HG02623 (cell line): ENCODE results near the gene TNMD.

ENCODE experiments used
- ATAC-seq: cut with Tn5 transposase; IDR thresholded peaks from one replicate; pipeline ENCODE4 v1.9.1; 2021; ENCODE audit warnings: moderate library complexity; ENCODE audit not compliant: unreplicated experiment

Gene TNMD

DNA sequence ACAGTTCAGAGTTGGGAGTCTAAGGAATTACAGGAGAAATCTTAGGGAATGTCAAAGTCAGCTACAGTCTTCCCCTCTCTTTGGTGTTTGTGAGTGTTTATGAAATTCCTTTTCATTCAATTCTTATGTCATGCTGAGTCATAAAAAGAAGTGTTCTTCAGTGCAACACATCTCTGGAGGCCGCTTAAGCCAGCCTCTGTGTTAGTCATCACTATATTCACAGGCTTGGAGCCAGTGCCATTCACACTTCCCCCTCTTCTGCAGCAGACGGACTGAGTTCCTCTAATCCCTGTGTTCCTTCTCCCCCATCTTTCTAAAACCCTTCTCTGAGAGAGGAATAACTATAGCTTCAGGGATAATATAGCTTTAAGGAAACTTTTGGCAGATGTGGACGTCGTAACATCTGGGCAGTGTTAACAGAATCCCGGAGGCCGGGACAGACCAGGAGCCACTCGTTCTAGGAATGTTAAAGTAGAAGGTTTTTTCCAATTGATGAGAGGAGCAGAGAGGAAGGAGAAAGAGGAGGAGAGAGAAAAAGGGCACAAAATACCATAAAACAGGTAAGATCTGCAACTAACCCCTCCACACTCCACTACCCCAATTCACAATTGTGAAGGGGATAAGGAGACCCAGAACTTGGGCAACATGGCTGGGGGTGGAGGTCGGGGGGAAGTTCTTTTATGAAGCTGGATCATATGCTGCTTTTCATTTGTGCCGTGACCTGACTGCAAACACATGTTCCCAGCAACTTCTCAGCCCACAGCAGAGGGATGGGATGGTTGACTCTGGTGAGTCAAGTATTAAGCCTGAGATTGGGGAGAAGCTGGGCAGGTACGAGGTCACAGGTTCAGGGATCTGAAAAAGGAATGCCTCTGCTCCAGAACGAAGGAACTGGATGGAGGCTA is 59.5 kb downstream of the TNMD start, which contains the start of gene SRPX2:
Gene SRPX2 (plus strand): TSS at position 244 of the 905 bp plus-strand sequence. CDS start 2,124 bp downstream, outside the sequence.
- no peak for ATAC-seq

DNA sequence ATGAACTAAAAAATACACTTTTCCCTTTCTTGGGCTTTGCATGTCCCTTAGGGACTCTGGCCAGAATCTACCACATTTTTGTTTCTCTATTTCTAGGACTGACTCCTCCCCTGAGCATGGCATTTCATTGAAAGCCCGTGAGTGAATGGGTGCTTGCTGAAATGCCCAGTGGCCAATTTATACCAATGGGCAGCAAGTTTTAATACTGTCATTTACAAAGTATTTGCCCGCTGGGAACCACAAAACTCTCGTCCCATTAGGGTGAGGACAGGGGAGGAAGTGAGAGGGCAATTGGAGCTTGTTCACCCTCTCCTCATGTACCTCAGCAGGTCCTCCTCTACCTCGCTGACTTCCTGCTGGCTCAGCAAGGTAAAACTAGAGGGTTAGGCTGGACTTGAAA is 60.4 kb downstream of the TNMD start:
- ATAC-seq: no peak

DNA sequence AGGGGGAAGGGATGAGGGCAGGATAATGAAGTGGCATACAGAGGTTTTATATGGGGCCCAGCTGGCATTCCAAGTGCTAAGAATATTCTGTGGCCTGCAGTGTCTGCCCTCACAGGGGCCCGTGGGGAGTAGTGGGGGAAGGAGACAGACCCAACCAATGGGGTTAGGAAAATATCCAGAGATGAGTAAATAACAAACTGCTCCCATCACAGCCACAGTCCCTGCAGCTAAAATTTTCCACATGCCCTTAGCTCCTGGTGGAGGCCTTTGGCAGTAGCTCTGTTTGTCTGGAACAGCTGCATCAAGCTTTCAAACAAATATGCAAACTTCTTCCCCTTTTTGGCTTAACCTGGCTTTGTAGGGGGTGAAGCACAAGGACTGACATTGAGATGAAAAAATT is 62.4 kb downstream of the TNMD start:
- ATAC-seq: no peak

GRCh38 chrX:100647739-100648138 is 63.0 kb downstream of the TNMD start:
- ATAC-seq: no peak

DNA sequence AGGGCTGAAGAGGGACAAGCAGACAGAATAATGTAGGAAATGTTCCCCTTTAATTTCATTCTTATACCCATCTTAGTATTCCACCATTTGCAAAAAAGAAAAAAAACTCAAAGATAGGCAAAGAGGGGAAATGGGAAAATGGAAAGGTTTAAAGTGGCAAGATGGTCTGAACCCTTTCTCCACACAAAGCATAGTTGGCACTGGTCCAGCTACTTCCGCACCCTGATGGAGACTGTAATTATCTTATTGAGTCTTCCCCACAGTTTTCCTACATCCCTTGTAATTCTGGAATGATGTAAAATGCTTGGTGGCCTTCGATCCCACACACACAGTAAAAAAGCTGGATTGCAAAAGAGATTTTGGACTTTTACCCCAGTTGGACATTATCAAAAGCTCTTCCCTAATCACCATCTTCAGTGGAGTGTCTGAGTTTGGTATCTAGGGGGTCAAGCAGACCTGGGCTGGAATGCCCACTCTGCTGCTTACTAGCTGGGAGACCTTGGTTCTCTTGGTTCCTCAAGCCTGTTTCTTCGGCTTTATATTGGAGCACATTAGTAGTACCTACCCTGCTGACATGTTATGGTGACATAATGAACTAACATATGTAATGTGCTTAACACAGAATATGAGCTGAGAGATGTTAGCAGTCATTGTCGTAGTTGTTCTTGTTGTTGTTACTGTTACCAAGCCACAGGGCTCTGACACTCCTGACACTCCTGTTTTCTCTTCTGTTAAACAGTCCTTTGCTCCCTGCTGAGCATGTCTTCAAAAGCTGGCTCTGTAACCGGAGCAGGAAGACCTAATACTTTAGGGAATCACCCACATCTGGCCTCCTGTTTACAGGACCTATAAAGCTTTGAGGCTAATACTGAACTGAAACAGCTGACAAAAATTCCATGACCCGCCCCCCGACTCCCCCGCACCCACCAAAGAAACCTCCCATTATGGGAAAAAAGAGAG is 64.0 kb downstream of the TNMD start:
- ATAC-seq: no peak
